Endothelial cell of umbilical vein (primary cell): ENCODE measurements around the gene SYNGAP1. TPM values are rescaled to one million over a fixed set of nuclear protein-coding genes. Genes with fewer than 3 reads are reported as not detected.

Experiments used
- BruUV-seq: library from RNA; stranded (reverse); fragments of 400-500 nt; replicated peaks from 2 replicates; lab custom pipeline; 2021; lab: Mats Ljungman, UMichigan
- CTCF ChIA-PET: fragments of 300-600, 350-600 bp; sonication (Branson Sonifier 250); formaldehyde crosslinking; loops from one replicate; lab custom pipeline; 2021; ENCODE audit warnings: antibody characterized with exemption, inconsistent platforms; lab: Charles Lee
- POLR2A ChIA-PET: fragments of 300-600, 350-600 bp; sonication (Branson Sonifier 250); formaldehyde crosslinking; loops from one replicate; lab custom pipeline; 2021; ENCODE audit warnings: antibody characterized with exemption, inconsistent platforms; lab: Charles Lee
- DNase-seq: peaks from one replicate; pipeline ENCODE4 v3.0.0-alpha.2; 2011; ENCODE audit warnings: low read depth, low spot score
- FAIRE-seq: peaks from 2 replicates; lab custom pipeline; 2011; peaks lifted over from hg19 to GRCh38; lab: Jason Lieb, UNC
- H2AFZ ChIP-seq: 2 replicates; pipeline ENCODE4 v1.6.0; 2012; ENCODE audit warnings: low read depth, low read length, control low read depth, inconsistent platforms
- H3K27ac ChIP-seq: 2 replicates; pipeline ENCODE4 v1.5.1; 2011; ENCODE audit warnings: low read depth, mild to moderate bottlenecking, control low read depth, low read length, moderate library complexity; ENCODE audit not compliant: insufficient read depth
- H3K27me3 ChIP-seq, 2 experiments: 2 replicates each; pipeline versions ENCODE4 v1.6.0 to v1.6.1; 2011; ENCODE audit warnings: low read length in 2 of 2, mixed read lengths in 1 of 2; ENCODE audit not compliant: control insufficient read depth in 2 of 2, insufficient read depth in 2 of 2
- H3K36me3 ChIP-seq, 2 experiments: 2 replicates in 1 of 2; 3 replicates in 1 of 2; pipeline ENCODE4 v1.5.1; 2011; ENCODE audit warnings: low read length in 2 of 2, mild to moderate bottlenecking in 1 of 2, moderate library complexity in 1 of 2; ENCODE audit not compliant: control insufficient read depth in 2 of 2, insufficient read depth in 2 of 2; ENCODE audit errors: extremely low read depth in 1 of 2
- H3K4me1 ChIP-seq: 3 replicates; pipeline ENCODE4 v1.5.1; 2011; ENCODE audit warnings: mild to moderate bottlenecking, low read length; ENCODE audit not compliant: control insufficient read depth, insufficient read depth; ENCODE audit errors: extremely low read depth
- H3K4me2 ChIP-seq: 2 replicates; pipeline ENCODE4 v1.6.1; 2011; ENCODE audit warnings: low read length, control low read depth, mixed read lengths; ENCODE audit not compliant: insufficient read depth
- H3K4me3 ChIP-seq, 3 experiments: fragments of 200-600 bp in 1 of 3; sonication (generic), shearing (Covaris generic) in 1 of 3; replicated peaks in 1 of 3; 2 replicates each; pipeline ENCODE4 v1.5.1; 2011 to 2016; ENCODE audit warnings: control low read depth in 3 of 3, low read length in 3 of 3, mild to moderate bottlenecking in 2 of 3, inconsistent platforms in 1 of 3, low read depth in 1 of 3, moderate library complexity in 1 of 3; ENCODE audit not compliant: insufficient read depth in 1 of 3
- H3K79me2 ChIP-seq: 2 replicates; pipeline ENCODE4 v1.6.0; 2012; ENCODE audit warnings: low read length, inconsistent platforms; ENCODE audit not compliant: control insufficient read depth, insufficient read depth
- H3K9ac ChIP-seq: replicated peaks from 2 replicates; pipeline ENCODE3; 2011; ENCODE audit warnings: low read length, control low read depth; ENCODE audit not compliant: insufficient read depth; ENCODE audit errors: extremely low read depth
- H3K9me1 ChIP-seq: replicated peaks from 3 replicates; pipeline ENCODE4 v1.6.0; 2011; ENCODE audit warnings: mild to moderate bottlenecking, low read length; ENCODE audit not compliant: control insufficient read depth, insufficient read depth; ENCODE audit errors: extremely low read depth
- H3K9me3 ChIP-seq: replicated peaks from 2 replicates; pipeline ENCODE4 v1.5.1; 2012; ENCODE audit warnings: low read length, inconsistent platforms; ENCODE audit not compliant: control insufficient read depth, insufficient read depth
- H4K20me1 ChIP-seq: replicated peaks from 2 replicates; pipeline ENCODE3; 2011; ENCODE audit warnings: mild to moderate bottlenecking, low read length; ENCODE audit not compliant: control insufficient read depth, insufficient read depth; ENCODE audit errors: extremely low read depth
- EZH2 ChIP-seq: IDR thresholded peaks from 2 replicates; pipeline ENCODE4 v1.6.1; 2012; ENCODE audit warnings: borderline replicate concordance, low read depth, mild to moderate bottlenecking, moderate library complexity, low read length, inconsistent platforms; ENCODE audit not compliant: severe bottlenecking
- FOS ChIP-seq: IDR thresholded peaks from 2 replicates; pipeline ENCODE4 v1.6.1; 2011; ENCODE audit warnings: mild to moderate bottlenecking, low read length, moderate library complexity, borderline replicate concordance; ENCODE audit not compliant: insufficient read depth
- GATA2 ChIP-seq: IDR thresholded peaks from 2 replicates; pipeline ENCODE4 v1.7.0; 2011; ENCODE audit warnings: low read depth, mild to moderate bottlenecking, moderate library complexity, mixed read lengths, low read length; ENCODE audit not compliant: insufficient read length, insufficient read depth
- JUN ChIP-seq: IDR thresholded peaks from 2 replicates; pipeline ENCODE4 v1.6.1; 2011; ENCODE audit warnings: borderline replicate concordance, low read depth; ENCODE audit not compliant: insufficient read length, insufficient read depth
- MYC ChIP-seq: IDR thresholded peaks from one replicate; pipeline ENCODE4 v1.6.1; 2011; ENCODE audit warnings: mild to moderate bottlenecking, low read depth, low read length
- POLR2A ChIP-seq: IDR thresholded peaks from 2 replicates; pipeline ENCODE4 v1.6.1; 2012; ENCODE audit warnings: low read depth, mild to moderate bottlenecking, control low read depth, low read length
- POLR2AphosphoS5 ChIP-seq: IDR thresholded peaks from 2 replicates; pipeline ENCODE4 v1.6.1; 2012; ENCODE audit warnings: low read depth, mild to moderate bottlenecking, control low read depth, low read length, moderate library complexity; ENCODE audit not compliant: insufficient read depth
- dilution Hi-C: fragments of 300-500 bp; cut with MboI; formaldehyde crosslinking; loops from one replicate; pipeline ENCODE4 v1.15.0; 2019; ENCODE audit warnings: low sequenced_read_pairs; ENCODE audit not compliant: extremely low pct_ligation_motif_present
- intact Hi-C: fragments of 100-400 bp; cut with micrococcal nuclease; formaldehyde crosslinking; loops from one replicate; pipeline ENCODE4 v1.10.0; 2022
- polyA plus RNA-seq, 4 experiments: library from polyadenylated mRNA; depleted of rRNA in 3 of 4; stranded (reverse) in 3 of 4; unstranded in 1 of 4; fragments of >200 nt; gene quantifications; 2 replicates each; pipeline versions ENCODE4 v1.2.1 to v1.2.3, GENCODE V29; 2011 to 2012; ENCODE audit warnings: missing spikeins in 1 of 4
- total RNA-seq: library from RNA; stranded (reverse); gene quantifications from 2 replicates; pipeline ENCODE4 v1.2.3, GENCODE V29; 2021
- TF ChIP-seq, protein P1 (sequence below): IDR thresholded peaks from 2 replicates; pipeline ENCODE4 v1.6.1; 2011; ENCODE audit not compliant: insufficient read depth, insufficient read length
- TF ChIP-seq, protein P2 (sequence below), 2 donors: IDR thresholded peaks; 1 replicate in 1 of 2; 2 replicates in 1 of 2; pipeline ENCODE4 v1.5.1; 2011; ENCODE audit warnings: low read length in 2 of 2, mild to moderate bottlenecking in 2 of 2, moderate library complexity in 2 of 2, control low read depth in 1 of 2, inconsistent platforms in 1 of 2, low read depth in 1 of 2; ENCODE audit not compliant: insufficient read depth in 1 of 2; ENCODE audit errors: extremely low read depth in 1 of 2

Gene SYNGAP1
- total and polyA plus RNA-seq, 2 donors (not counting 3 experiments of a cell fraction or from before 2014, with no cell fraction given) = 7.3 to 15.1 TPM

DNA sequence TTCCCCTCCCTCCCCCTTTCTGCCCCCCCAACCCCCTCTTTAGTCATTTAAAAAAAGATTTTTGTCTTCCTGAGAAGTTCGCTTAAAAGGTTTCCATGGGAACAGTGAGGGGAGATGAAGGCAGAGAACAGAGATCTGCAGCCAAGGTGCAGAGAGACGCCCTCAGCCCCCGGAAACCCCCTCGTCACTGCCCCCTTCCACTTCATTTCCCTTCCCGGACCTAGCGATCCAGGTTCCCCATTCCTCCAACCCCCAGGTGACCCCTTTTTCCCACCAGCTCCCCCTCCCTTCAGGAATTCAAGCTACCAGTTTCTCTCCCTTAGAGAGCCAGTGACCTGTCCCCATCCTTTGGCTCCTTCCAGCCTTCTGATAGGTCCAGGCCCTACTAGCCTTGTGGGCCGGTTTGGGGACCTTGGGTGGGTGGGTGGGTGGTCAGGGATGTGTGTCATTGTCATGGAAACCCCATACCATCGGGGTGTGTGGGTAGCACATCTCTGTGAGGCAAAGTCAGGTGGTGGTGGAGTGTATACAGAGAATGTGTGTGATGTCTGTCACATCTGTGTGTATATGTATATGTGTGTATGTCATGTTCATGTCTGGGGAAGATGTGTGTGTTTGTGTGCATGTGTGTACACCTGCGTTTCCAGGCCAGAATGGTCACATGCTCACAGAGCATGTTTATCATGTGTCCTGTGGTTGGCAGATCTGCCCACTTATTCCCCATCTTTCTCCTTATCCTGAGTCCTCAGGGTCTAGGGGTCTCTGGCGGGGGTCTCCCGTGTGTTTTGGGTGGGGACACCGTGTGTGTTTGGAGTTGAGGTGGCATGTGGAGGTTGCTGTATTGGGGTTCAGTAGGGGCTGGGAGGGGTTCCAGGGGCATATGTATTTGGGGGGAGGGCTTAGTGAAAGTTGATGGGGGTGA is 7.0 kb downstream of the SYNGAP1 start:
- Histone ChIP-seq H3K4me3 (peak overlapping the region in 2 of 3 experiments; percentile 54 to 70), H3K27ac (no peak overlapping the region), H4K20me1 (no peaks in the 10 kb centered on the region), H3K27me3 (peaks cover 9 to 14% of the 10 kb centered on the region in 2 experiments), H3K36me3 (no peaks in the 10 kb centered on the region), H3K9me1 (no peaks in the 10 kb centered on the region), H2AFZ (peak overlapping the region; percentile 48), H3K79me2 (no peaks in the 10 kb centered on the region), H3K4me1 (peaks cover 33% of the 10 kb centered on the region), H3K9ac (no peak overlapping the region), H3K4me2 (peak overlapping the region; percentile 66), H3K9me3 (no peaks in the 10 kb centered on the region)
- TF ChIP-seq, protein P1, sequence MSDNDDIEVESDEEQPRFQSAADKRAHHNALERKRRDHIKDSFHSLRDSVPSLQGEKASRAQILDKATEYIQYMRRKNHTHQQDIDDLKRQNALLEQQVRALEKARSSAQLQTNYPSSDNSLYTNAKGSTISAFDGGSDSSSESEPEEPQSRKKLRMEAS = no peak
- TF ChIP-seq JUN (no peak), FOS (no peak), MYC (no peak), GATA2 (no peak), POLR2AphosphoS5 (no peak), EZH2 (no peak), POLR2A (no peak)
- TF ChIP-seq, protein P2, sequence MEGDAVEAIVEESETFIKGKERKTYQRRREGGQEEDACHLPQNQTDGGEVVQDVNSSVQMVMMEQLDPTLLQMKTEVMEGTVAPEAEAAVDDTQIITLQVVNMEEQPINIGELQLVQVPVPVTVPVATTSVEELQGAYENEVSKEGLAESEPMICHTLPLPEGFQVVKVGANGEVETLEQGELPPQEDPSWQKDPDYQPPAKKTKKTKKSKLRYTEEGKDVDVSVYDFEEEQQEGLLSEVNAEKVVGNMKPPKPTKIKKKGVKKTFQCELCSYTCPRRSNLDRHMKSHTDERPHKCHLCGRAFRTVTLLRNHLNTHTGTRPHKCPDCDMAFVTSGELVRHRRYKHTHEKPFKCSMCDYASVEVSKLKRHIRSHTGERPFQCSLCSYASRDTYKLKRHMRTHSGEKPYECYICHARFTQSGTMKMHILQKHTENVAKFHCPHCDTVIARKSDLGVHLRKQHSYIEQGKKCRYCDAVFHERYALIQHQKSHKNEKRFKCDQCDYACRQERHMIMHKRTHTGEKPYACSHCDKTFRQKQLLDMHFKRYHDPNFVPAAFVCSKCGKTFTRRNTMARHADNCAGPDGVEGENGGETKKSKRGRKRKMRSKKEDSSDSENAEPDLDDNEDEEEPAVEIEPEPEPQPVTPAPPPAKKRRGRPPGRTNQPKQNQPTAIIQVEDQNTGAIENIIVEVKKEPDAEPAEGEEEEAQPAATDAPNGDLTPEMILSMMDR (IDR thresholded peaks at IDR 0.05; ENCODE audit: extremely low read depth in 1 of 2, insufficient read depth in 1 of 2, low read depth in 1 of 2, low read length in 2 of 2) = no peak
- DNase-seq (no peak), FAIRE-seq (peak; percentile 53)
- intact Hi-C loops = loop anchor here (1.0 to 5.0 kb wide), 3 partner anchors 36 to 155 kb away; partner anchors contain the start of genes BAK1, KIFC1, RPS18 and VPS52
- POLR2A ChIA-PET = interaction anchor here (0.7 to 0.8 kb wide), 2 partner anchors 109 to 1916 kb away, joined by 3 to 6 read pairs; partner anchors contain the start of gene ZBTB22
- dilution Hi-C loops = no loop called here
- CTCF ChIA-PET = interaction anchor here (0.8 to 2.5 kb wide), 7 partner anchors 10 to 270 kb away, joined by 3 to 15 read pairs (median 5); partner anchors contain the start of genes B3GALT4 and CUTA
- BruUV-seq = no TSS peak
